ENCODE data around the gene CENPW.

GRCh38 chr6:126341126-126341525 is 1.2 kb downstream of the CENPW start:
- TF ChIP-seq JUND (IDR thresholded peaks at IDR 0.05) = no peak
- TF ChIP-seq ZBTB33 (IDR thresholded peaks at IDR 0.05; ENCODE audit: extremely low read depth, insufficient replicate concordance, low read length) = no peak
- no peak for TF ChIP-seq REST (IDR thresholded peaks at IDR 0.05; ENCODE audit: low read depth)
- no peak for TF ChIP-seq SIN3A (IDR thresholded peaks at IDR 0.05; ENCODE audit: low read depth)
- no peak for TF ChIP-seq POLR2AphosphoS5 (IDR thresholded peaks at IDR 0.05; ENCODE audit: low read depth, low read length)
- no peak for TF ChIP-seq RAD21 (IDR thresholded peaks at IDR 0.05; ENCODE audit: low read depth)
- TF ChIP-seq EZH2 (IDR thresholded peaks at IDR 0.05) = no peak
